HepG2 (cell line): ENCODE measurements around the gene PIP4K2B. TPM values are rescaled to one million over a fixed set of nuclear protein-coding genes. Genes with fewer than 3 reads are reported as not detected.

Experiments
- ARID4A ChIP-seq: sonication (generic); formaldehyde crosslinking; IDR thresholded peaks from 2 replicates; pipeline ENCODE4 v1.5.0; 2020; ENCODE audit warnings: mild to moderate bottlenecking, missing genetic modification reagents, borderline replicate concordance
- ATF6 ChIP-seq: sonication (generic); formaldehyde crosslinking; conservative IDR thresholded peaks from 2 replicates; pipeline ENCODE4 v1.4.0; 2020; ENCODE audit warnings: missing genetic modification reagents
- NFYB ChIP-seq: sonication (generic); formaldehyde crosslinking; IDR thresholded peaks from 2 replicates; pipeline ENCODE4 v1.4.0; 2020; ENCODE audit warnings: missing genetic modification reagents
- NONO ChIP-seq, 2 experiments: fragments of 450-650 bp in 1 of 2; sonication (generic) in 1 of 2; formaldehyde crosslinking in 1 of 2; IDR thresholded peaks in 1 of 2; conservative IDR thresholded peaks in 1 of 2; 2 replicates each; pipeline versions ENCODE4 v1.6.1 to v1.8.0; 2017 to 2022; ENCODE audit warnings: mild to moderate bottlenecking in 1 of 2, missing genetic modification reagents in 1 of 2, moderate library complexity in 1 of 2
- RBFOX2 ChIP-seq: fragments of 200-400 bp; formaldehyde crosslinking; IDR thresholded peaks from 2 replicates; pipeline ENCODE4 v1.6.1; 2017; ENCODE audit warnings: low read depth, mild to moderate bottlenecking, low read length
- RERE ChIP-seq: IDR thresholded peaks from 2 replicates; pipeline ENCODE4 v1.6.1; 2016; ENCODE audit warnings: low read depth, missing genetic modification reagents, missing compliant biosample characterization
- RFX3 ChIP-seq: IDR thresholded peaks from 2 replicates; pipeline ENCODE4 v1.6.1; 2016; ENCODE audit warnings: missing biosample characterization, missing genetic modification reagents
- TGIF2 ChIP-seq: IDR thresholded peaks from 2 replicates; pipeline ENCODE4 v1.6.1; 2016; ENCODE audit warnings: control low read depth, missing compliant biosample characterization
- TMF1 ChIP-seq: sonication (generic); formaldehyde crosslinking; IDR thresholded peaks from 2 replicates; pipeline ENCODE4 v1.8.1; 2022; ENCODE audit warnings: low read depth, missing genetic modification reagents
- ZNF121 ChIP-seq: sonication (generic); formaldehyde crosslinking; IDR thresholded peaks from 2 replicates; pipeline ENCODE4 v1.5.0; 2020; ENCODE audit warnings: mild to moderate bottlenecking, missing genetic modification reagents
- ZNF567 ChIP-seq: sonication (generic); formaldehyde crosslinking; IDR thresholded peaks from 2 replicates; pipeline ENCODE4 v1.8.1; 2023; ENCODE audit warnings: mild to moderate bottlenecking, missing genetic modification reagents, borderline replicate concordance
- ZNF83 ChIP-seq: sonication (generic); formaldehyde crosslinking; IDR thresholded peaks from 2 replicates; pipeline ENCODE4 v1.4.0; 2020; ENCODE audit warnings: missing genetic modification reagents, mild to moderate bottlenecking, borderline replicate concordance
- polyA plus RNA-seq, 8 experiments: library from polyadenylated mRNA; depleted of rRNA in 3 of 8; stranded (reverse) in 7 of 8; unstranded in 1 of 8; fragments of >200 nt; fragmentation: Illumina TruSeq in 4 of 8; extraction: Trizol in 4 of 8; gene quantifications; 2 replicates each; pipeline versions ENCODE4 v1.2.1 to v1.2.3, GENCODE V29; 2011 to 2016; ENCODE audit warnings: low read depth in 4 of 8, missing spikeins in 1 of 8, mixed read lengths in 1 of 8; ENCODE audit not compliant: insufficient read depth in 1 of 8
- total RNA-seq, 5 experiments: library from RNA; depleted of rRNA; stranded (reverse); fragments of >200 nt; fragmentation: Illumina TruSeq; extraction: Trizol; gene quantifications; 2 replicates each; pipeline ENCODE4 v1.2.3, GENCODE V29; 2016; ENCODE audit warnings: low read depth in 1 of 5
- TF ChIP-seq, protein P1 (sequence below): sonication (generic); formaldehyde crosslinking; IDR thresholded peaks from 2 replicates; pipeline ENCODE4 v1.5.0; 2020; ENCODE audit warnings: missing genetic modification reagents
- TF ChIP-seq, protein P2 (sequence below): sonication (generic); formaldehyde crosslinking; IDR thresholded peaks from 2 replicates; pipeline ENCODE4 v1.4.0; 2020; ENCODE audit warnings: mild to moderate bottlenecking, low read depth, missing genetic modification reagents

The PIP4K2B gene
- total and polyA plus RNA-seq, 2 of the 13 experiments (the other 11 are each of a cell fraction or from before 2014, with no cell fraction given), result 20.4 to 54.0 TPM

DNA sequence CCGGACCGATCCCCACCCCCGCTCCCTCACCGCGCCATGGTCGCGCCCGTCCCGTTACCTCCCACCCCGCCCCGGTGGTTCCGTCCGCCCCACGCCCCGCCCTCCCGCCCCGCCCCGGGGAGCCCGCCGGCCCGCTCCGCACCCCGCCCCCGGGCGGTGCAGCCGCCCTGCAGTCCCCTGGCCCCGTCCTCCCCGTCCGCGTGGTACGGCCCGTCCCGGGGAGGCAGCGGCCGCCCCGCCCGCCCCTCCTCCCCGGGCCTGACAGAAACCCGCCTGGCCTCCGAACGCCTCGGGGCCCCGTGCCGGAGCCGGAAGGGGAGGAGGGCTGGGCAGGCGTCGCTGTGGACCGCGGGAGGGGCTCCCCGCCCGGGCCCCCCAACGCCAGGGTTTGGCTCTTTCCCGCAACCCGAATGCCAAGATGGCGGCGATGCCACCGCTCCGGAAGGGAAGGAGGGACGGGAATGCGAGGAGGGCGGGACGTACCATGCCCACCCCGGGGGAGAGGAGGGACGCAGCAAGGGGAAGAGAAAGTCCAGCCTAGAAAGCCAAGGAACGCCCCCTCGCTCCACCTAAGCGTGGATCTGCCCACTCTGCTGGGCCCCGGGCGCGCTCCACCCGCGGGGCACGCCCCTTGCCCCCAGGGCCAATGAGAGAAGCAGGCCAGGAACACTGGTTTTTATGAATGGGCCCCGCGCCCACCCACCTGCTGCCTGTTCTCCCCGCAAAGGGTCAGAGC lies at the start of gene PIP4K2B (continued):
- TF ChIP-seq ARID4A (CRISPR knock-in tag), result peak; percentile 84
- 0 out of 2 replicates have a peak, but pooled peaks have one; percentile 64 for TF ChIP-seq ZNF567
- TF ChIP-seq RERE, result 0 out of 2 replicates have a peak, but pooled peaks have one; percentile 3
- peak; percentile 53; the same call in 1 of the 2 replicates for TF ChIP-seq ZNF121 (CRISPR knock-in tag)
- peak; percentile 90; the same call in 1 of the 2 replicates for TF ChIP-seq TGIF2 (CRISPR knock-in tag)
- TF ChIP-seq RBFOX2, result peak; percentile 99
- peak; percentile 85 for TF ChIP-seq NFYB (CRISPR knock-in tag)
- TF ChIP-seq RFX3, result no peak
- no peak for TF ChIP-seq NONO (IDR thresholded peaks at IDR 0.05)
- TF ChIP-seq NONO (CRISPR knock-in tag; conservative IDR thresholded peaks at IDR 0.05), result peak; percentile 96
- TF ChIP-seq TMF1 (CRISPR knock-in tag), result no peak
- peak; percentile 77; the same call in 1 of the 2 replicates for TF ChIP-seq ATF6
- peak; percentile 52; the same call in 1 of the 2 replicates for TF ChIP-seq ZNF83 (CRISPR knock-in tag)
- TF ChIP-seq, protein P1, sequence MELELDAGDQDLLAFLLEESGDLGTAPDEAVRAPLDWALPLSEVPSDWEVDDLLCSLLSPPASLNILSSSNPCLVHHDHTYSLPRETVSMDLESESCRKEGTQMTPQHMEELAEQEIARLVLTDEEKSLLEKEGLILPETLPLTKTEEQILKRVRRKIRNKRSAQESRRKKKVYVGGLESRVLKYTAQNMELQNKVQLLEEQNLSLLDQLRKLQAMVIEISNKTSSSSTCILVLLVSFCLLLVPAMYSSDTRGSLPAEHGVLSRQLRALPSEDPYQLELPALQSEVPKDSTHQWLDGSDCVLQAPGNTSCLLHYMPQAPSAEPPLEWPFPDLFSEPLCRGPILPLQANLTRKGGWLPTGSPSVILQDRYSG (CRISPR knock-in tag), result no peak
- TF ChIP-seq, protein P2, sequence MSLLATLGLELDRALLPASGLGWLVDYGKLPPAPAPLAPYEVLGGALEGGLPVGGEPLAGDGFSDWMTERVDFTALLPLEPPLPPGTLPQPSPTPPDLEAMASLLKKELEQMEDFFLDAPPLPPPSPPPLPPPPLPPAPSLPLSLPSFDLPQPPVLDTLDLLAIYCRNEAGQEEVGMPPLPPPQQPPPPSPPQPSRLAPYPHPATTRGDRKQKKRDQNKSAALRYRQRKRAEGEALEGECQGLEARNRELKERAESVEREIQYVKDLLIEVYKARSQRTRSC (CRISPR knock-in tag), result no peak; the same call in 1 of the 2 replicates
